SK-N-SH (cell line): Measurements from ENCODE around the gene PTCH2. TPM values are rescaled to one million over a fixed set of nuclear protein-coding genes. Genes with fewer than 3 reads are reported as not detected.
A peak's percentile ranks its signal among the peaks of the same experiment; 100 is the strongest.

Experiments
- CTCF ChIA-PET: fragments of 300-600, 350-600 bp; formaldehyde crosslinking; extraction: SDS; loops from one replicate; lab custom pipeline; 2021; lab: Yijun Ruan, JAX
- POLR2A ChIA-PET: fragments of 350-600 bp; sonication (Branson Sonifier 250); formaldehyde crosslinking; extraction: SDS; loops from one replicate; lab custom pipeline; 2020; ENCODE audit warnings: antibody characterized with exemption, inconsistent platforms; lab: Yijun Ruan, JAX
- DNase-seq: peaks from one replicate; pipeline ENCODE4 v3.0.0; 2012
- H2AFZ ChIP-seq: fragments of 200-600 bp; sonication (generic); 2 replicates; pipeline ENCODE4 v1.8.1; 2016; ENCODE audit warnings: antibody characterized with exemption, mild to moderate bottlenecking, low read depth
- H3F3A ChIP-seq: fragments of 200-600 bp; sonication (generic); replicated peaks from 2 replicates; pipeline ENCODE3; 2016; ENCODE audit warnings: antibody characterized with exemption, mild to moderate bottlenecking; ENCODE audit not compliant: insufficient read depth
- H3K27ac ChIP-seq, 2 experiments: fragments of 200-500 bp in 1 of 2; fragments of 200-600 bp in 1 of 2; sonication (Bioruptor generic) in 1 of 2; sonication (generic), shearing (Covaris generic) in 1 of 2; 2 replicates each; pipeline versions ENCODE4 v1.5.1 to v1.6.1; 2014 to 2016; ENCODE audit warnings: low read depth in 2 of 2, inconsistent platforms in 1 of 2, low read length in 1 of 2, mild to moderate bottlenecking in 1 of 2, mixed read lengths in 1 of 2
- H3K27me3 ChIP-seq: fragments of 200-600 bp; sonication (generic), shearing (Covaris generic); 2 replicates; pipeline ENCODE4 v1.6.1; 2016; ENCODE audit warnings: mixed run types; ENCODE audit not compliant: insufficient read depth
- H3K36me3 ChIP-seq, 2 experiments: fragments of 200-500 bp in 1 of 2; fragments of 200-600 bp in 1 of 2; sonication (Bioruptor generic) in 1 of 2; sonication (generic) in 1 of 2; replicated peaks in 1 of 2; 2 replicates each; pipeline versions ENCODE3 to v1.5.1; 2014 to 2016; ENCODE audit warnings: low read length in 1 of 2, mild to moderate bottlenecking in 1 of 2; ENCODE audit not compliant: insufficient read depth in 2 of 2, control insufficient read depth in 1 of 2
- H3K4me1 ChIP-seq, 2 experiments: fragments of 200-500 bp in 1 of 2; fragments of 200-600 bp in 1 of 2; sonication (Bioruptor generic) in 1 of 2; sonication (generic), shearing (Covaris generic) in 1 of 2; 2 replicates each; pipeline versions ENCODE4 v1.5.1 to v1.6.1; 2014 to 2016; ENCODE audit warnings: low read depth in 1 of 2, low read length in 1 of 2, mixed run types in 1 of 2; ENCODE audit not compliant: insufficient read depth in 2 of 2, control insufficient read depth in 1 of 2
- H3K4me2 ChIP-seq: fragments of 200-600 bp; sonication (generic), shearing (Covaris generic); 2 replicates; pipeline ENCODE4 v1.6.1; 2017; ENCODE audit warnings: mixed run types
- H3K4me3 ChIP-seq, 2 experiments: fragments of 200-500 bp in 1 of 2; fragments of 200-600 bp in 1 of 2; sonication (Bioruptor generic) in 1 of 2; sonication (generic), shearing (Covaris generic) in 1 of 2; 2 replicates each; pipeline versions ENCODE4 v1.5.1 to v1.8.1; 2014 to 2016; ENCODE audit warnings: low read depth in 2 of 2, inconsistent platforms in 1 of 2, low read length in 1 of 2, mild to moderate bottlenecking in 1 of 2, mixed read lengths in 1 of 2, moderate library complexity in 1 of 2
- H3K79me2 ChIP-seq: fragments of 200-600 bp; sonication (generic); 2 replicates; pipeline ENCODE4 v1.8.1; 2017; ENCODE audit warnings: mild to moderate bottlenecking; ENCODE audit not compliant: insufficient read depth
- H3K9ac ChIP-seq: fragments of 200-600 bp; sonication (generic); 2 replicates; pipeline ENCODE4 v1.6.1; 2017; ENCODE audit warnings: mixed run types
- H3K9me2 ChIP-seq: fragments of 200-600 bp; sonication (generic); 2 replicates; pipeline ENCODE4 v1.6.1; 2017; ENCODE audit warnings: mixed run types
- H3K9me3 ChIP-seq: fragments of 200-600 bp; sonication (generic); 2 replicates; pipeline ENCODE4 v1.6.1; 2017; ENCODE audit warnings: mixed run types, mild to moderate bottlenecking, moderate library complexity
- H4K20me1 ChIP-seq: fragments of 200-600 bp; sonication (generic); 2 replicates; pipeline ENCODE4 v1.6.1; 2017; ENCODE audit warnings: mild to moderate bottlenecking, mixed run types; ENCODE audit not compliant: insufficient read depth
- ELF1 ChIP-seq: IDR thresholded peaks from 2 replicates; pipeline ENCODE4 v1.4.0; 2012
- EZH2phosphoT487 ChIP-seq: fragments of 200-600 bp; sonication (generic); IDR thresholded peaks from 2 replicates; pipeline ENCODE4 v1.6.1; 2017; ENCODE audit warnings: low read depth, mixed run types, mild to moderate bottlenecking, antibody characterized with exemption, moderate library complexity, borderline replicate concordance
- FOSL2 ChIP-seq: IDR thresholded peaks from 2 replicates; pipeline ENCODE4 v1.4.0; 2012; ENCODE audit warnings: low read depth, mild to moderate bottlenecking, moderate library complexity, borderline replicate concordance
- FOXJ3 ChIP-seq: sonication (generic); formaldehyde crosslinking; IDR thresholded peaks from 2 replicates; pipeline ENCODE4 v1.5.1; 2020; ENCODE audit warnings: mild to moderate bottlenecking, missing genetic modification reagents
- GABPA ChIP-seq: IDR thresholded peaks from 2 replicates; pipeline ENCODE4 v1.4.0; 2012; ENCODE audit warnings: low read depth, mild to moderate bottlenecking
- NFIC ChIP-seq: IDR thresholded peaks from 2 replicates; pipeline ENCODE4 v1.4.0; 2012; ENCODE audit warnings: borderline replicate concordance
- RFX5 ChIP-seq: IDR thresholded peaks from 2 replicates; pipeline ENCODE4 v1.6.1; 2012; ENCODE audit warnings: mild to moderate bottlenecking, improper control_type of control experiment, low read length
- TCF12 ChIP-seq: IDR thresholded peaks from 2 replicates; pipeline ENCODE4 v1.4.0; 2012
- TEAD4 ChIP-seq: IDR thresholded peaks from 2 replicates; pipeline ENCODE4 v1.4.0; 2012; ENCODE audit warnings: mild to moderate bottlenecking, borderline replicate concordance; ENCODE audit not compliant: insufficient read depth
- WGBS: methylation state at CpG from one replicate; pipeline ENCODE4 v1.1.6; 2017; ENCODE audit warnings: low lambda C conversion rate; 5-methylcytosine and 5-hydroxymethylcytosine counted together
- polyA plus RNA-seq, 3 experiments: library from polyadenylated mRNA; depleted of rRNA; stranded (reverse); fragments of >200 nt; gene quantifications; 2 replicates each; pipeline ENCODE4 v1.2.3, GENCODE V29; 2012
- TF ChIP-seq, protein P1 (sequence below): IDR thresholded peaks from 2 replicates; pipeline ENCODE4 v1.4.0; 2012; ENCODE audit warnings: low read depth
- TF ChIP-seq, protein P2 (sequence below): IDR thresholded peaks from 2 replicates; pipeline ENCODE4 v1.4.0; 2012; ENCODE audit warnings: low read depth, borderline replicate concordance
- TF ChIP-seq, protein P3 (sequence below): IDR thresholded peaks from 2 replicates; pipeline ENCODE4 v1.4.0; 2012; ENCODE audit warnings: low read depth, borderline replicate concordance
- TF ChIP-seq, protein P4 (sequence below): fragments of 150-350 bp; IDR thresholded peaks from 2 replicates; pipeline ENCODE4 v1.6.1; 2016; ENCODE audit warnings: mild to moderate bottlenecking, low read depth, low read length

The PTCH2 gene
- polyA plus RNA-seq, 1 of the 3 experiments (the other 2 are of a cell fraction): 1.2 TPM

DNA sequence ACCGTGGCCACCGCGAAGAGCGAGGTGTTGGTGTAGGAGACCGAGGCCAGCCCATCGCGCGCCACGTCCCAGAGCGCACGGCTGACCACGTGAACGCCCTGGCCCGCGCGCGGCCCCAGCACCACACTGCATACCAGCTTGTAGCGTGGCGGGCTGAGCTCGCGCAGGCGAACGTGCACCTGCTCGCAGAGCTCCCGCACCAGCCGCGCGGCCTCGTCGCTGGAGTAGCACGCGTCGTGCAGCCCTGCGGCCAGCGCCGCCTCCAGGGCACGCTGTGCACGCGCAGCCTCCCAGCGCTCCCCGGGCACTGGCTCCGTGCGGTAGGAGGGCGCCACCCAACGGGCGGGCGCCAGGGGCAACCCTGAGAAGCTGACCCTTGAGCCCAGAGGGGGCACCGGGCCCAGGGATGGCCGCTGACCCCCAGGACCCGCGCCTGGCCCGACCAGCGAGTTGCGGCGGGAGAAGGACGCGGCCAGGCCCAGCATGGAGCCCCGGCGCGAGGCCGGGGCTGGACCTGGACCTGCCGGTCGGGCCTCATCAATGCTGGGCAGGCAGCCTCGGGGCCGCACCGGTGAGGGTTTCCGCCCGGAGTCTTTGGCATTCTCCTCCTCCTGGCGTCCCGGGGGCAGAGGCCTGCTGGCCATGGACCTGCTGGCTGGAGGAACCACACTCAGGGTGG is 36.9 kb downstream of the PTCH2 start:
- Histone ChIP-seq H3K9me3 (no peaks in the 10 kb centered on the region), H3K36me3 (peaks cover 43 to 57% of the 10 kb centered on the region in 2 experiments), H3F3A (peaks cover 68% of the 10 kb centered on the region), H2AFZ (no peak overlapping the region), H3K4me3 (0 out of 4 replicates have a peak overlapping the region, but pooled peaks of 1 of the 2 experiments have one; percentile 1), H3K27ac (peak overlapping the region; percentile 94 to 100), H3K4me2 (peak overlapping the region; percentile 57), H3K27me3 (no peaks in the 10 kb centered on the region), H3K4me1 (peaks cover 57 to 72% of the 10 kb centered on the region in 2 experiments; a peak in 3 of 4 replicates), H4K20me1 (peaks cover 25% of the 10 kb centered on the region), H3K79me2 (peaks cover 75% of the 10 kb centered on the region), H3K9ac (peak overlapping the region; percentile 94), H3K9me2 (no peaks in the 10 kb centered on the region)
- POLR2A ChIA-PET: interaction anchor here (3.2 kb wide), 1 partner anchor 12 kb away, joined by 15 read pairs; no protein-coding TSS in a partner anchor
- 94% methylated on average over 7 of the region's 70 CpGs for WGBS
- TF ChIP-seq TEAD4 (no peak), TCF12 (no peak), NFIC (no peak), GABPA (no peak), EZH2phosphoT487 (no peak), FOXJ3 (no peak), ELF1 (no peak), FOSL2 (no peak), RFX5 (no peak)
- TF ChIP-seq, protein P1, sequence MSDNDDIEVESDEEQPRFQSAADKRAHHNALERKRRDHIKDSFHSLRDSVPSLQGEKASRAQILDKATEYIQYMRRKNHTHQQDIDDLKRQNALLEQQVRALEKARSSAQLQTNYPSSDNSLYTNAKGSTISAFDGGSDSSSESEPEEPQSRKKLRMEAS: no peak
- TF ChIP-seq, protein P2, sequence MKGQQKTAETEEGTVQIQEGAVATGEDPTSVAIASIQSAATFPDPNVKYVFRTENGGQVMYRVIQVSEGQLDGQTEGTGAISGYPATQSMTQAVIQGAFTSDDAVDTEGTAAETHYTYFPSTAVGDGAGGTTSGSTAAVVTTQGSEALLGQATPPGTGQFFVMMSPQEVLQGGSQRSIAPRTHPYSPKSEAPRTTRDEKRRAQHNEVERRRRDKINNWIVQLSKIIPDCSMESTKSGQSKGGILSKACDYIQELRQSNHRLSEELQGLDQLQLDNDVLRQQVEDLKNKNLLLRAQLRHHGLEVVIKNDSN: no peak
- TF ChIP-seq, protein P3, sequence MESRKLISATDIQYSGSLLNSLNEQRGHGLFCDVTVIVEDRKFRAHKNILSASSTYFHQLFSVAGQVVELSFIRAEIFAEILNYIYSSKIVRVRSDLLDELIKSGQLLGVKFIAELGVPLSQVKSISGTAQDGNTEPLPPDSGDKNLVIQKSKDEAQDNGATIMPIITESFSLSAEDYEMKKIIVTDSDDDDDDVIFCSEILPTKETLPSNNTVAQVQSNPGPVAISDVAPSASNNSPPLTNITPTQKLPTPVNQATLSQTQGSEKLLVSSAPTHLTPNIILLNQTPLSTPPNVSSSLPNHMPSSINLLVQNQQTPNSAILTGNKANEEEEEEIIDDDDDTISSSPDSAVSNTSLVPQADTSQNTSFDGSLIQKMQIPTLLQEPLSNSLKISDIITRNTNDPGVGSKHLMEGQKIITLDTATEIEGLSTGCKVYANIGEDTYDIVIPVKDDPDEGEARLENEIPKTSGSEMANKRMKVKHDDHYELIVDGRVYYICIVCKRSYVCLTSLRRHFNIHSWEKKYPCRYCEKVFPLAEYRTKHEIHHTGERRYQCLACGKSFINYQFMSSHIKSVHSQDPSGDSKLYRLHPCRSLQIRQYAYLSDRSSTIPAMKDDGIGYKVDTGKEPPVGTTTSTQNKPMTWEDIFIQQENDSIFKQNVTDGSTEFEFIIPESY: no peak
- TF ChIP-seq, protein P4, sequence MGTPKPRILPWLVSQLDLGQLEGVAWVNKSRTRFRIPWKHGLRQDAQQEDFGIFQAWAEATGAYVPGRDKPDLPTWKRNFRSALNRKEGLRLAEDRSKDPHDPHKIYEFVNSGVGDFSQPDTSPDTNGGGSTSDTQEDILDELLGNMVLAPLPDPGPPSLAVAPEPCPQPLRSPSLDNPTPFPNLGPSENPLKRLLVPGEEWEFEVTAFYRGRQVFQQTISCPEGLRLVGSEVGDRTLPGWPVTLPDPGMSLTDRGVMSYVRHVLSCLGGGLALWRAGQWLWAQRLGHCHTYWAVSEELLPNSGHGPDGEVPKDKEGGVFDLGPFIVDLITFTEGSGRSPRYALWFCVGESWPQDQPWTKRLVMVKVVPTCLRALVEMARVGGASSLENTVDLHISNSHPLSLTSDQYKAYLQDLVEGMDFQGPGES: no peak
- DNase-seq: peak; percentile 31
- CTCF ChIA-PET: no interaction called here
